Activated CD8-positive, alpha-beta memory T cell treated with anti-CD3 and anti-CD28 coated beads, Interleukin-2, amount 10 ng/mL, durations not matched to agents 7 days and 5 days (primary cell): ENCODE measurements around the gene PABPN1L. TPM values are rescaled to one million over a fixed set of nuclear protein-coding genes. Genes with fewer than 3 reads are reported as not detected.

ENCODE experiments used
- ATAC-seq: fragments of 150-1000 bp; cut with Tn5 transposase; one replicate; pipeline ENCODE4 v1.10.0; 2021; ENCODE audit warnings: moderate library complexity
- CTCF ChIA-PET: fragments of 350-600 bp; sonication (Branson Sonifier 250); formaldehyde crosslinking; loops from one replicate; lab custom pipeline; 2021; ENCODE audit warnings: antibody characterized with exemption; lab: Charles Lee
- DNase-seq: peaks from one replicate; pipeline ENCODE4 v3.0.0-alpha.2; 2020
- H3K27ac Mint-ChIP-seq: one replicate; pipeline ENCODE4 v1.8.0; 2021; ENCODE audit warnings: mild to moderate bottlenecking, mixed read lengths
- H3K27me3 Mint-ChIP-seq: one replicate; pipeline ENCODE4 v1.8.0; 2021; ENCODE audit warnings: mixed read lengths
- H3K36me3 Mint-ChIP-seq: one replicate; pipeline ENCODE4 v1.8.0; 2021; ENCODE audit warnings: mild to moderate bottlenecking, mixed read lengths
- H3K4me1 Mint-ChIP-seq: one replicate; pipeline ENCODE4 v1.8.0; 2021; ENCODE audit warnings: mixed read lengths
- H3K4me3 Mint-ChIP-seq: one replicate; pipeline ENCODE4 v1.8.0; 2021; ENCODE audit warnings: mild to moderate bottlenecking, moderate library complexity, mixed read lengths
- H3K9me3 Mint-ChIP-seq: one replicate; pipeline ENCODE4 v1.8.0; 2022; ENCODE audit warnings: low read depth, mixed read lengths
- total RNA-seq, 2 experiments: library from RNA; stranded (reverse); gene quantifications; one replicate each; pipeline ENCODE4 v1.2.3, GENCODE V29; 2021

Gene PABPN1L
- total RNA-seq, 2 experiments from 2014 or later = not detected

GRCh38 chr16:88838566-88838965 lies 27.9 kb downstream of the PABPN1L start:
- ATAC-seq = no peak
- DNase-seq = no peak
- no peak overlapping the region for H3K27ac Mint-ChIP-seq
- H3K4me1 Mint-ChIP-seq = peaks cover 5% of the 10 kb centered on the region
- no peaks in the 10 kb centered on the region for H3K36me3 Mint-ChIP-seq
- CTCF ChIA-PET = no interaction called here
- no peaks in the 10 kb centered on the region for H3K27me3 Mint-ChIP-seq
- H3K9me3 Mint-ChIP-seq = no peaks in the 10 kb centered on the region
- no peak overlapping the region for H3K4me3 Mint-ChIP-seq

DNA sequence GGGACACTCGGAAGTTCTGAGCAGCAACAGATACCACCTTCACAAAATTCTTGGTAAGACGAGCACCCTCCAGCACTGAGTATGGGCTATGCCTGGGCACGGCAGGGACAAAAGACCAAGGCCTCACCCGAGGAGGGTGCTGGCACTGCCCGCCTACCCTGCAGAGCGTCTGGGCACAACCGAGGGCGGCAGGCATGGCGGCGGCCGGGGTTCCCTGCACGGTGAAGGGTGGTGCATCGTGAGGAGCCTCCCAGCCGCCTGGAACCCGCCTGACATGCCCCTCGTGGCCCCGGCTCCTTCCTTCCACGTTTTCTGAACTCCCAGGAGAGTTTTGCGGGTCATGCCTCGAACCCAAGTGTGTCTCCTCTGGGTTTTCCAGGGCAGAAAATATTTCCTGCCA lies 28.7 kb downstream of the PABPN1L start:
- ATAC-seq = no peak
- CTCF ChIA-PET = no interaction called here
- no peaks in the 10 kb centered on the region for H3K27me3 Mint-ChIP-seq
- DNase-seq = no peak
- H3K4me3 Mint-ChIP-seq = no peak overlapping the region
- no peak overlapping the region for H3K27ac Mint-ChIP-seq
- H3K36me3 Mint-ChIP-seq = no peaks in the 10 kb centered on the region
- H3K4me1 Mint-ChIP-seq = peaks cover 5% of the 10 kb centered on the region
- H3K9me3 Mint-ChIP-seq = no peaks in the 10 kb centered on the region

GRCh38 chr16:88836791-88837190 lies 29.7 kb downstream of the PABPN1L start:
- DNase-seq = no peak
- Mint-ChIP-seq H3K9me3 (no peaks in the 10 kb centered on the region), H3K36me3 (no peaks in the 10 kb centered on the region), H3K4me1 (peaks cover under 1% of the 10 kb centered on the region), H3K27ac (no peak overlapping the region), H3K27me3 (no peaks in the 10 kb centered on the region), H3K4me3 (no peak overlapping the region)
- CTCF ChIA-PET = no interaction called here
- no peak for ATAC-seq

- no peaks in the 10 kb centered on the region for H3K9me3 Mint-ChIP-seq
- CTCF ChIA-PET = no interaction called here
- ATAC-seq = no peak
Measured at GRCh38 chr16:88835818-88836217, 30.6 kb downstream of the PABPN1L start.

DNA sequence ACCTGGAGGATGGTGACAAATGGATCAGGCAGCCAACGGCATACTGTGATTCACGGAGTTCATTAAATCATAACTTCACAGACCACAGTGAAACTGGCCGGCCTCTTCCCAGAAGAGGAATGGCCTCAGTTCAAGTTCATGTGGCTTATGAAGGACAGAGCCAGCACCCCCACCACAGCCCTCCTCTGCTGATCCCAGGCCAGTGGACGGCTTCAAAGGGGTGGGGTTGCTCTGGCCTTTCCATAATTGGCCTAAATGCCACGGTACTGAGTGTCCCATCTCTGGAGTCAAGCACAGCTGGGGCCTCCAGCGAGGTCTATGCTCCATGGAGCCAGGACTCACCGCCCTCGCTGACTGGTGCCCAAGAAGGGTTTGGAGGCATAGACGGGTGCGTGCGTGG lies 31.1 kb downstream of the PABPN1L start:
- no peaks in the 10 kb centered on the region for H3K4me1 Mint-ChIP-seq
- ATAC-seq (no peak), DNase-seq (no peak)
- no peak overlapping the region for H3K4me3 Mint-ChIP-seq
- H3K27ac Mint-ChIP-seq = no peak overlapping the region
- CTCF ChIA-PET = no interaction called here
- H3K36me3 Mint-ChIP-seq = no peaks in the 10 kb centered on the region
- no peaks in the 10 kb centered on the region for H3K27me3 Mint-ChIP-seq
- no peaks in the 10 kb centered on the region for H3K9me3 Mint-ChIP-seq

More at GRCh38 chr16:88835818-88836217, 30.6 kb downstream of the PABPN1L start:
- H3K4me1 Mint-ChIP-seq = no peaks in the 10 kb centered on the region
- H3K4me3 Mint-ChIP-seq = no peak overlapping the region
- H3K27ac Mint-ChIP-seq = no peak overlapping the region
- H3K27me3 Mint-ChIP-seq = no peaks in the 10 kb centered on the region
- no peaks in the 10 kb centered on the region for H3K36me3 Mint-ChIP-seq
- DNase-seq = no peak

DNA sequence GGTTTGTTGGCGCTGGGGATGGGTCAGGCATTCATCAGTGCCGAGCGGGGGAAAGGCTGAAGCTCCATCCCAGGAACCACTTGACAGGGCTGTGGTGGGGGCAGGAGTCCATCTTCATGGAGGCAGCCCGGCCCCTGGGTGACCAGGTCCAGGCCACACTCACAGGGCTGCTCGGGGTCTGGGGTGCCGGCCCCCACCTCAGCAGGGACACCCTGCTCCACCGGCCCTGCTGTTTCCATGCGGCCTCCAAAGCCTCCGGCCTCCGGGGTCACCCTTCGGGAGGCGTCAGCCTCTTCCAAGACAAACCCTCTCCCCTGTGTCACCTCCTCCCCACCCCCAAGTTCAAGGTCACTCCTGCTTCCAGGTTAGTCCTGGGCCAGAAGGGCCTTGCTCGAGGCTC lies 31.8 kb downstream of the PABPN1L start:
- H3K4me3 Mint-ChIP-seq = no peak overlapping the region
- no peak for ATAC-seq
- no peak overlapping the region for H3K27ac Mint-ChIP-seq
- DNase-seq = no peak
- H3K27me3 Mint-ChIP-seq = no peaks in the 10 kb centered on the region
- H3K4me1 Mint-ChIP-seq = no peaks in the 10 kb centered on the region
- no peaks in the 10 kb centered on the region for H3K9me3 Mint-ChIP-seq
- no peaks in the 10 kb centered on the region for H3K36me3 Mint-ChIP-seq
- CTCF ChIA-PET = no interaction called here

- no peaks in the 10 kb centered on the region for H3K9me3 Mint-ChIP-seq
- CTCF ChIA-PET = no interaction called here
- H3K4me3 Mint-ChIP-seq = no peak overlapping the region
- H3K27ac Mint-ChIP-seq = no peak overlapping the region
- DNase-seq = no peak
- no peak for ATAC-seq
- no peaks in the 10 kb centered on the region for H3K36me3 Mint-ChIP-seq
- no peaks in the 10 kb centered on the region for H3K27me3 Mint-ChIP-seq
- no peaks in the 10 kb centered on the region for H3K4me1 Mint-ChIP-seq
Measured at GRCh38 chr16:88833086-88833485, 33.4 kb downstream of the PABPN1L start.

DNA sequence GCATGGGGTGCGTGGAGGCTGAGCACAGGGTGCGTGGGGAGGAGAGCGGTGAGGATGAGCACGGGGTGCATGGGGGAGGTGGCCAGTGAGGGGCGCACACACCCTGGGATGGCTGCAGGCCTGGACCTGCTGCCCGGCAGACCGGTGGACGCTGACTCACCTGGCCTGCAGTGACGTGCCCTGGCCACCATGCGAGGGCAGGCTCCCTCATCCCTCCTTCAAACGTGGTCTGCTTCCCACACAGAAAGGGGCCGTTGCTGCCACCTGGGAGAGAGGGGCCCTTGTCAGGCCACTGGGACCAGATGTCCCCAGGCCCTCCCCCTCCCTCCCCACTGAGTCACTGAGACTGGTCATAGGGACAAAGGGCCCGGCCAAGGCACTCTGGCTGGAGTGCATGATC lies 34.6 kb downstream of the PABPN1L start:
- CTCF ChIA-PET = no interaction called here
- Mint-ChIP-seq H3K36me3 (no peaks in the 10 kb centered on the region), H3K27ac (no peak overlapping the region), H3K27me3 (no peaks in the 10 kb centered on the region), H3K9me3 (no peaks in the 10 kb centered on the region), H3K4me3 (no peak overlapping the region), H3K4me1 (no peaks in the 10 kb centered on the region)
- DNase-seq (no peak), ATAC-seq (no peak)

- DNase-seq = no peak
- H3K4me3 Mint-ChIP-seq = no peak overlapping the region
- no peak overlapping the region for H3K27ac Mint-ChIP-seq
- no peaks in the 10 kb centered on the region for H3K9me3 Mint-ChIP-seq
- no peaks in the 10 kb centered on the region for H3K27me3 Mint-ChIP-seq
- H3K4me1 Mint-ChIP-seq = no peaks in the 10 kb centered on the region
- ATAC-seq = no peak
- CTCF ChIA-PET = no interaction called here
- H3K36me3 Mint-ChIP-seq = no peaks in the 10 kb centered on the region
Measured at GRCh38 chr16:88830783-88831182, 35.7 kb downstream of the PABPN1L start.

DNA sequence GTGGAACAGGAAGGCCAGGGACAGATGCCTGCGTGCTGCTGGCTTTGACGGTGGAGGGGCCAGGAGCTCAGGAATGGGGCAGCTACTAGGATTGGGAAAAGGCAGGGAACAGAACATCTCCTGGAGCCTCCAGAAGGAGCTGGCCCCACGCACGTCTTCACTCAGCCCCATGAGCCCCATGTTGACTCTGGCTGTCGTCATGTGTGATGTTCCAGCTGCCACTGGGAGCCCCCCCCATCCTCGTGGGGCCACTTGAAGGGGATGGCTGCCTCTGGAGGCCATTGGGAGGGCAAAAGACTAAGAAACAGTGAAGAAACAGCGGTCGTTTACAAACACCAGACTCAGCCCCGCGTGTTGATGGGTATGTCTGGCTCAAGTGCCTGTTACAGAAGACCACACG lies 36.2 kb downstream of the PABPN1L start:
- CTCF ChIA-PET = interaction anchor here (0.7 kb wide), 1 partner anchor 28 kb away, joined by 3 read pairs; no protein-coding TSS in a partner anchor
- H3K27ac Mint-ChIP-seq = no peak overlapping the region
- no peak for ATAC-seq

GRCh38 chr16:88828711-88829110 lies 37.7 kb downstream of the PABPN1L start:
- CTCF ChIA-PET = interaction anchor here (1.4 kb wide), 1 partner anchor 17 kb away, joined by 4 read pairs; the partner anchor contains the start of gene APRT
- no peaks in the 10 kb centered on the region for H3K27me3 Mint-ChIP-seq
- no peak for ATAC-seq
- no peak overlapping the region for H3K27ac Mint-ChIP-seq
- DNase-seq = no peak
- H3K9me3 Mint-ChIP-seq = no peaks in the 10 kb centered on the region
- H3K4me3 Mint-ChIP-seq = no peak overlapping the region
- H3K36me3 Mint-ChIP-seq = no peaks in the 10 kb centered on the region
- H3K4me1 Mint-ChIP-seq = no peaks in the 10 kb centered on the region

More for the DNA sequence above, 36.2 kb downstream of the PABPN1L start:
- no peaks in the 10 kb centered on the region for H3K4me1 Mint-ChIP-seq
- H3K9me3 Mint-ChIP-seq = no peaks in the 10 kb centered on the region
- H3K27me3 Mint-ChIP-seq = no peaks in the 10 kb centered on the region
- H3K36me3 Mint-ChIP-seq = no peaks in the 10 kb centered on the region
- H3K4me3 Mint-ChIP-seq = no peak overlapping the region
- DNase-seq = no peak

DNA sequence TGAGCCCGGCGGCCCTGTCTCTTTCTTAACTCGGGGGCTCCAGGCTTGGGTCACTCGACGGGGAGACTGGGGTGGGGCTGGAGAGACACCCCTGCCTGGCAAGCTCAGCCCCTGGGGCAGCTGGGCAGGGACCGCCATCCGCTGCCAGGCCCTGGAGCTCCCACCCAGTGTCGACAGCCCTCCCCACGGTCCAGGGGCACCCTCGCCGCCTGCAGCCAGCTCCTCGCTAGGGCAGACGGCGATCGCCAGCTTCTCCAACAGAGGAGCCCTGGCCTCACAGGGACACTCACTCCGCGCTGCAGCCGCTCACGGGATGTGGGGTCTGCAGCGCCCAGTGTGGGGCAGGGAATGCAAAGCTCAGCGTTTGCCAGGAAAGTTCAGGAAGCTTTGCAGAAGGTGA lies 38.7 kb downstream of the PABPN1L start:
- DNase-seq (no peak), ATAC-seq (no peak)
- Mint-ChIP-seq H3K4me3 (no peak overlapping the region), H3K27ac (no peak overlapping the region), H3K27me3 (no peaks in the 10 kb centered on the region), H3K36me3 (no peaks in the 10 kb centered on the region), H3K4me1 (no peaks in the 10 kb centered on the region), H3K9me3 (no peaks in the 10 kb centered on the region)
- CTCF ChIA-PET = interaction anchor here (0.6 to 1.4 kb wide), 3 partner anchors 9 to 1247 kb away, joined by 3 to 4 read pairs (median 4); partner anchors contain the start of gene APRT

DNA sequence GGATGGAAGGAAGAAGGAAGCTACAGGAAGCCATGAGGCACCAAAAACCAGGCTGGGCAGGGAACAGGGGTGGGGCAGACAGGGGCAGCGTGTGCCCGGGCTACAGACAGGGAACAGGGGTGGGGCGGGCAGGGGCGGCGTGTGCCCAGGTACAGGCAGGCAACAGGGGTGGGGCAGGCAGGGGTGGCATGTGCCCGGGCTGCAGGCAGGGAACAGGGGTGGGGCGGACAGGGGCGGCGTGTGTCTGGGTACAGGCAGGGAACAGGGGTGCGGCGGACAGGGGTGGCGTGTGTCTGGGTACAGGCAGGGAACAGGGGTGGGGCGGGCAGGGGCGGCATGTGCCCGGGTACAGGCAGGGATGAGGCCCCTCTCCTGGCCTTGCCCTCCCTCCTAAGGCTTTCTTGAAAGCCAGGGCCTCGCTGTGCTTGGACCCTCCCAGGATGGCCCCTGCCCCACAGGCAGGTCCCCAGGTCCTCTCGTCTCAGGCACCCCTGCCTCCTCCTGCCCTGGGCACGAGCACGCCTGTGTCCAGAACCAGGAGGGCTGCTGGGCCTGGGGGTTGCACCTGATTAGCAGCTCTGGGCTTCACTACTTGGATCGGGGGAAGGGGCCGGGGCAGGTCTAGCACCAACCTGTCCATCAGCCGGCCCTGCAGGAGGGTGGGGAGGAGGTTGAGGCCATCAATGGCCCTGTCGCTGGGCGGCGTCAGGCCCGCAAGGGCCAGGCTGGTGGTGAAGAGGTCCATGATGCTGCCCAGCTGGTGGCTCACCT lies 40.2 kb downstream of the PABPN1L start:
- no peak for DNase-seq
- no peak overlapping the region for H3K4me3 Mint-ChIP-seq
- no peak for ATAC-seq
- no peaks in the 10 kb centered on the region for H3K9me3 Mint-ChIP-seq
- H3K27ac Mint-ChIP-seq = no peak overlapping the region
- H3K4me1 Mint-ChIP-seq = no peaks in the 10 kb centered on the region
- no peaks in the 10 kb centered on the region for H3K27me3 Mint-ChIP-seq
- CTCF ChIA-PET = no interaction called here
- H3K36me3 Mint-ChIP-seq = no peaks in the 10 kb centered on the region

GRCh38 chr16:88825146-88825545 lies 41.3 kb downstream of the PABPN1L start:
- no peak for DNase-seq
- Mint-ChIP-seq H3K27ac (no peak overlapping the region), H3K9me3 (no peaks in the 10 kb centered on the region), H3K4me3 (no peak overlapping the region), H3K27me3 (no peaks in the 10 kb centered on the region), H3K4me1 (no peaks in the 10 kb centered on the region), H3K36me3 (no peaks in the 10 kb centered on the region)
- CTCF ChIA-PET = no interaction called here
- no peak for ATAC-seq
